Muscle of leg (tissue), 16 donors: ENCODE measurements around the gene DDC. TPM values are rescaled to one million over a fixed set of nuclear protein-coding genes. Genes with fewer than 3 reads are reported as not detected.

Experiments
- DNase-seq: peaks from one replicate; pipeline ENCODE4 v3.0.0; 2013
- H3K27ac ChIP-seq: one replicate; pipeline ENCODE4 v1.5.1; 2013; ENCODE audit warnings: mild to moderate bottlenecking, low read length, control low read depth
- H3K27me3 ChIP-seq: one replicate; pipeline ENCODE4 v1.6.1; 2013; ENCODE audit warnings: low read length; ENCODE audit not compliant: control insufficient read depth, insufficient read depth
- H3K36me3 ChIP-seq: one replicate; pipeline ENCODE4 v1.6.1; 2013; ENCODE audit warnings: low read length; ENCODE audit not compliant: control insufficient read depth, insufficient read depth
- H3K4me1 ChIP-seq: one replicate; pipeline ENCODE4 v1.6.1; 2013; ENCODE audit warnings: low read length; ENCODE audit not compliant: control insufficient read depth, insufficient read depth
- H3K4me3 ChIP-seq: one replicate; pipeline ENCODE4 v1.5.1; 2013; ENCODE audit warnings: low read length, control low read depth
- H3K9me3 ChIP-seq: replicated peaks from 2 replicates; pipeline ENCODE4 v1.6.1; 2013; ENCODE audit warnings: low read depth, low read length; ENCODE audit not compliant: control insufficient read depth
- WGBS: methylation state at CpG from one replicate; pipeline ENCODE4 v1.1.5; 2013; ENCODE audit warnings: missing lambda C conversion rate; ENCODE audit not compliant: insufficient coverage; 5-methylcytosine and 5-hydroxymethylcytosine counted together
- long read RNA-seq, 11 donors: transcript quantifications; one replicate each; lab custom pipeline, GENCODE V29; 2026
- polyA plus RNA-seq, 8 donors: library from polyadenylated mRNA; unstranded; fragments of 120-200 nt; gene quantifications; one replicate each; pipeline versions ENCODE4 v1.2.1 to v1.2.3, GENCODE V29; 2013; ENCODE audit warnings: inconsistent platforms in 1 of 8, low replicate concordance in 1 of 8; ENCODE audit not compliant: insufficient read length in 8 of 8, insufficient read depth in 1 of 8
- total RNA-seq: library from RNA; stranded (reverse); fragments of 120-200 nt; gene quantifications from one replicate; pipeline ENCODE4 v1.2.4, GENCODE V29; 2013

The DDC gene, protein sequence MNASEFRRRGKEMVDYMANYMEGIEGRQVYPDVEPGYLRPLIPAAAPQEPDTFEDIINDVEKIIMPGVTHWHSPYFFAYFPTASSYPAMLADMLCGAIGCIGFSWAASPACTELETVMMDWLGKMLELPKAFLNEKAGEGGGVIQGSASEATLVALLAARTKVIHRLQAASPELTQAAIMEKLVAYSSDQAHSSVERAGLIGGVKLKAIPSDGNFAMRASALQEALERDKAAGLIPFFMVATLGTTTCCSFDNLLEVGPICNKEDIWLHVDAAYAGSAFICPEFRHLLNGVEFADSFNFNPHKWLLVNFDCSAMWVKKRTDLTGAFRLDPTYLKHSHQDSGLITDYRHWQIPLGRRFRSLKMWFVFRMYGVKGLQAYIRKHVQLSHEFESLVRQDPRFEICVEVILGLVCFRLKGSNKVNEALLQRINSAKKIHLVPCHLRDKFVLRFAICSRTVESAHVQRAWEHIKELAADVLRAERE
- total RNA-seq (0.09 TPM), polyA plus RNA-seq (10 to 100 TPM in 1 of 8 donors, 1 to 10 TPM in 1, under 1 TPM in 4, not detected in 2; 0.24 to 13.2 (median 0.27) TPM)
- long read RNA-seq, donor 1 = 0 reads
- long read RNA-seq, donor 2 = 0 reads
- long read RNA-seq, donor 3 = 0 reads
- long read RNA-seq, donor 4 = 0 reads
- long read RNA-seq, donor 5, partial matches to known transcripts = 0 of 1 reads
- long read RNA-seq, donor 5, other reads (novel, unspliced or antisense) = 0 of 1 reads
- long read RNA-seq, donor 6 = 0 reads
- long read RNA-seq, donor 7 = 0 reads
- long read RNA-seq, donor 8 = 0 reads
- long read RNA-seq, donor 9 = 0 reads
- long read RNA-seq, donor 10 = 0 reads
- long read RNA-seq, donor 11 = 0 reads

DNA sequence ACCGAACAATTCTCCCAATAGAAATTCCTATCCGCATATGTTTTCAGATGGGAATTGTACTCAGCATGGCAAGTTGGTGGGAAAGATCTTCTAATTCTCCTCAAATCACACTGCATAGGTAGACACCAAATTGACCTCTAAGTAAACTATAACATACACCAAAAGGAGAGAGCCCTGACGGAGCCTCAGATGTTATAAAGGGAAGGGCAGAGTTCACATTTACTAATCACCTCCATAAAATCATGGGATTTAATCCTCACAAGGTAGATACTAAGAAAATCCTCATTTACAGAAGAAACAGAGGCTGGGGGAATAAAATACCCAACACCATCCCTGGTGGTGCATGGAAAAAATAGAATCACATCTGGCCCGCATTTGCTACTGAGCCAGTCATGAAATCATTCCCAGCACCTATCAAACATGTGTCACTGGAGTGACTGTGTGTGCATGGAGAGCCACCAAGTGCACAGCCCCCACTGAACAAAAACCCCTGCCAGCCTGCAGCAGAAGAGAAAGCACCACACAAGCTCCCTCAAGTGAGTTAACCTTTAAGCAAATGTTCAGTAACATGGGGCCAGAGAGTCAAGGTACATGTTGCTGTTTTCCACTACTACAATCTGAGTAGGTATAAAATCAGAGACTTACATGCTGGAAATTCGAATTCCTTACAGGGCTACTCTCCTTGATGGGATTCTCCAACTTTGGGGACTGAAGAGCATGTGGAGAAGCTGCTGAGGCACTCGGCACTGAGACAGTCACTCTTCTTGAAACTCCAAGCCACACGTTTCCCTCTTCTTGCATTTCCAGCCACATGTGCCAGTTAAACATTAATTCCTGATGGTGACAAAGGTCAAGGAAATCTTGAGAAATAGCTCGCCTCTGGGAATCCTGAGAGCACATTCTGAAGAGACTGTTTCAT, at the start of gene DDC:
DDC (minus strand) TSS at position 766 of the 919 bp plus-strand sequence. CDS start 21,320 bp downstream, outside the sequence.
- no peaks in the 10 kb centered on the region for H3K36me3 ChIP-seq
- H3K9me3 ChIP-seq = no peaks in the 10 kb centered on the region
- no peaks in the 10 kb centered on the region for H3K4me1 ChIP-seq
- peaks cover 3% of the 10 kb centered on the region for H3K27me3 ChIP-seq
- H3K27ac ChIP-seq = no peak within 1 kb of the TSS
- WGBS = 29% methylated on average over 2 of the region's 8 CpGs
- no peak for DNase-seq
- H3K4me3 ChIP-seq = no peak within 1 kb of the TSS

DNA sequence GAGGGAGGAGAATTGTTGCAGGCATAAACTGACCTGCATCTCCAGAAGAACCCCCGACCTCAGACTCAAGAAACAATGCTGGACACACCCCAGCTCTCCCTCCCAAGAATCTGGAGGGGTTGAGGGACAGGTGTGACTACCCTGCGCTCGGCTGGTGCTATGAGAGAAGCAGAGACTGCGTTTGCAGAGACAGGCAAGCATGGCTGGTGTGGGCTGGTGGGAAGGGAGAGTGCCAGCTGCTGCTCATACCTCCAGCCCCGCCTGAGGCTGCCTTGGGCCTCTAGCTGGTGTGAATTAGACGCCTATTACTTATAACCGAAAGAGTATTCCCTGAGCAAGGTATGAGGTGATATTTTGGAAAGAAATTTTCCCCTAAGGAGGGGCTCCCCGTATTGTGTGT, 48.3 kb upstream of the DDC start:
- Histone ChIP-seq H3K4me1 (no peaks in the 10 kb centered on the region), H3K4me3 (no peak overlapping the region), H3K9me3 (no peaks in the 10 kb centered on the region), H3K27me3 (no peaks in the 10 kb centered on the region), H3K27ac (no peak overlapping the region), H3K36me3 (peaks cover 9% of the 10 kb centered on the region)
- DNase-seq = no peak
- WGBS = 80% methylated on average over 4 of the region's 8 CpGs

DNA sequence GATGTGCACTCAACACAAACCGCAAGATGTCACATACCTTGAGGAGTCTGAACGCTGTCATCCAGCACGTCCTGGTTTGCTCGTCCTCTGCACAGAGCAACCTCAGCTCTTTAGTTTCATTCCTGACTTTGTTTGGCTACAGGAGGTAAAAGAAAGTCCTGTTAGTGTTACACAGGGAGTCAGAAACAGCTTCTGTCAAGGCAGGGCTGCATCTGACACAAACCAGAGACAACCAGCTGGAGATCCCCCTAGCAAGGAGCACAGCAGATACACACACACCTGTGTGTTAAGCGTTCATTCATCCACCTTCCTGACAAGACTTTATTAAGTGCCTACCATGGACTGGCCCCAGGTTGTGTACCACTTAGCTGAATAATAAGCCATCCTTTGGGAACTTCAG, 47.5 kb upstream of the DDC start:
- DNase-seq = no peak
- no peaks in the 10 kb centered on the region for H3K9me3 ChIP-seq
- 75% methylated on average over 4 of the region's 5 CpGs for WGBS
- H3K27ac ChIP-seq = no peak overlapping the region
- peaks cover 9% of the 10 kb centered on the region for H3K36me3 ChIP-seq
- H3K27me3 ChIP-seq = no peaks in the 10 kb centered on the region
- no peaks in the 10 kb centered on the region for H3K4me1 ChIP-seq
- no peak overlapping the region for H3K4me3 ChIP-seq

DNA sequence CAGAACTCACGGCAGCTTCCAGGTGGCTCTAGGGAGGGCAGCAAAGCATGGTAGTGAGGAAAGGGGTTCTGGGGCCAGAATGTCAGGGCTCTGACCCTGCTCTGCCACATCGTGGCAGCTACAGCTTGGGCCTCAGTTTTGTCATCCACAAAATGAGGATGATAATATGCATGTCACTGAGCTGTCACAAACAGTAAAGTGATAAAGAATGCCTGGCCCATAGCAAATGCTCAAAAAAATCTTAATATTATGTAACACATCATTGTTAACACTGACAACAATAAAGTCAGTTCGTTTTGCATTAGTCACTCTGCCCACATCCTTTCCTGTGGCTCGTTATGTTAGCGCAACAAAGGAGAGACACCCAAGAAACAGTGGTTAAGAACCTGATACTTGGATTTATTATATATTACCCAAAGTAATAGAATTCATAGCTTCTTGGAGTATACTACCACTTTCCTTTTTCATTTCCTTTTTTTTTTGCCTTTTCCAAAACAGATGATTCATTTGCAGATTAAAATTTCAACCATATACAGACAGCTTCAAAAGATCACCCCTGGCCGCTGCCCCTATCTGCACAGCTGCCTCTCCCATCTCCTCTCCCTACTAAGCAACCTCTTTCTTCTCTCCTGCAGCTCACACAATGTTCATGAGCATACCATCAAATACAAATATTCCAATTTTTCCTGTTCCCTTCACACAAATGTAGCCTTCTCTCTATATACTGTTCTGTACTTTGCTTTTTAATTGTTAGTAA, 45.5 kb upstream of the DDC start:
- Histone ChIP-seq H3K4me3 (no peak overlapping the region), H3K27me3 (no peaks in the 10 kb centered on the region), H3K36me3 (peaks cover 12% of the 10 kb centered on the region), H3K4me1 (no peaks in the 10 kb centered on the region), H3K27ac (no peak overlapping the region), H3K9me3 (no peaks in the 10 kb centered on the region)
- WGBS = 83% methylated on average over 2 of the region's 6 CpGs
- DNase-seq = no peak

DNA sequence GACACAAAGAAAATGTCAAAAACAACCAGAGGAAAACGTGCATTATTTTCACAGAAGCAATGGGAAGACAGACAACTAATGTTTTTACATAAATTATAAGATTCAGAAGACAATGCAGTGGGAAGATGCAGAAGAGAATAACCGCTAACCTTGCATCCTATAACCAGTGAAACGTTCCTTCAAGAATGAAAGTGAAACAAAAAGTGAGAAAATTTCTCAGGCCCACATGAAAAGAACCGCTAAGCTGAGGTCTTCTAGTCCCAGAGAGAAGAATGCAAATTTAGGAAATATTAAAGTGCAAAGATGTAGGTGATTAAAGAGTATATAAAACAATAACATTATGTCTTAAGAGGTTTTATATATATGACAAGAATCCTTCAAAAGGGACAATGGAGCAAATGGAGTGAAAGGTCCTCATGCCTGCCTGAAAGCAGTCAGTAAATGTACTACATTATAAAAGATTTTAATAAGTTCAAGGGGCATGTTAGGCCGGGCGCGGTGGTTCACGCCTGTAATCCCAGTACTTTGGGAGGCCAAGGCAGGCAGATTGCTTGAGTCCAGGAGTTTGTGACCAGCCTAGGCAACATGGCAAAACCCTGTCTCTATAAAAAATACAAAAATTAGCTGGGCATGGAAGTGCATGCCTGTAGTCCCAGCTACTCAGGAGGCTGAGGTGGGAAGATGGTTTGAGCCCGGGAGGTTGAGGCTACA, 43.1 kb upstream of the DDC start:
- Histone ChIP-seq H3K9me3 (no peaks in the 10 kb centered on the region), H3K4me1 (no peaks in the 10 kb centered on the region), H3K27me3 (no peaks in the 10 kb centered on the region), H3K4me3 (no peak overlapping the region), H3K27ac (no peak overlapping the region), H3K36me3 (peaks cover 26% of the 10 kb centered on the region)
- 92% methylated on average over 4 of the region's 9 CpGs for WGBS
- no peak for DNase-seq

DNA sequence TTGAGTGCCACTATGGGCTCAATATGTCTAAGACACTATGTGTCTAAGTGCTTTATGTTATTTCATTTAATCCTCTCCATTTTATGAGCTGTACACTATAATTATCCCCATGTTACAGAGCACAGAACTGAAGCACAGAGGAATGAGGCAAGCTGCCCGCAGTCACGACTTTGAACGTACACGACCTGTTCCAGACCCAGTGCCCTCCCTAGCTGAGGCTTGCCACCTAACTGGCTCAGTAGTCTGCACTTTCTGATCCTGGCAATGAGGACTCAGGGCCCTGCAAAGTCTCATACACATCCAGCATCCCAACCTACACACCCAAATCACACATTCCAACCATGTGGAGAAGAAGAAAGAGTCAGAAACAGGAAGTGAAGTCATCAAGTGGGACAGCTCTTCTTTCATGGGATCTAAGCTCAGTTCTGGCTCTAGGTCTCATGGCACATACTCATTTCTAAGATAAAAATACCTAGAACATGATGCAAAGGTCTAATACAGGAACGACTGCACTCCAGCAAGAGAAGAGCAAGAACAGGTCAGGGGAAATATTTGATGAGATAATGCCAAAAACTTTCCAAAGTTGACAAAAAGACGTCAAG, 42.4 kb upstream of the DDC start:
- Histone ChIP-seq H3K27ac (no peak overlapping the region), H3K4me3 (no peak overlapping the region), H3K9me3 (no peaks in the 10 kb centered on the region), H3K27me3 (no peaks in the 10 kb centered on the region), H3K36me3 (peaks cover 26% of the 10 kb centered on the region), H3K4me1 (no peaks in the 10 kb centered on the region)
- DNase-seq = no peak
- WGBS = 80% methylated on average over 4 of the region's 6 CpGs

DNA sequence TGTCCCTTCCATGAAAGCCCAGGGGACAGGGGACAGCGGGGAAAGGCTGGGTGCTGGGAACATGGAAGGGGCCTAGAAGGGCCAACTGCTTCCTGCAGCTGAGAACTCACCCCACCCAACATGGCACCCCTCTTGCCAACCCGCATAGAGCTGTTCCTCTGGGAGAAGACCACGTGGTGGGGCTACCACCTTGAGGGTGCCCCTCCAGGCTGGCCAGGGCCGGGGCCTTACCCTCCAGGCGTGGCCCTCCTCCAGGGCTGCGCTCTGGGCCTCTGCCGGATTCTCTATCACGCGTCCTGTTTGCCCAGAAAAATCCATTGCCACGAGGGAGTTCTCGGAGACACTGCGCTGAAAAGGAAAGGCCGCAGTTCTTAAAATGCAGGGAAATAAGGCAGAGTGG, 39.9 kb upstream of the DDC start:
- Histone ChIP-seq H3K4me3 (no peak overlapping the region), H3K9me3 (no peaks in the 10 kb centered on the region), H3K27ac (no peak overlapping the region), H3K27me3 (no peaks in the 10 kb centered on the region), H3K36me3 (peaks cover 21% of the 10 kb centered on the region), H3K4me1 (no peaks in the 10 kb centered on the region)
- WGBS = 82% methylated on average over 12 of the region's 13 CpGs
- no peak for DNase-seq

DNA sequence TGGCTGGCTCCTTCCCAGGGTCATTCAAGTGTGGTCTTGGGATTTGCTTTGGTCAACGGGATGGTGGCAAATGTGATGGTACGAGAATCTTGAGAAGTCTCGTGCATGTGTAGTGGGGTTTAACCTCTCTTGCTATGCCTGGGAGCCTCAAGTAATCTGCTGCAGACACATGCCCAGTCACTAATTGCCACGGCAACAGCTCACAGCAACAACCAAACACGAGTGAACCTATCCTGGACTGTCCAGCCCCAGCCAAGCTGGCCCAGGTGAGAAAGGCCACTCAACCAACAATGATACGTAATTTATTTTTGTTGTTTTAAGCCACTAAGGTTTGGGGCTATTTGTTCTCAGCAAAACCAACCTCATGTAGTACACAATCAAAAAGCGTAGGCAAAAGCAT, 38.1 kb upstream of the DDC start:
- Histone ChIP-seq H3K27me3 (no peaks in the 10 kb centered on the region), H3K27ac (no peak overlapping the region), H3K36me3 (peaks cover 21% of the 10 kb centered on the region), H3K4me3 (no peak overlapping the region), H3K4me1 (no peaks in the 10 kb centered on the region), H3K9me3 (no peaks in the 10 kb centered on the region)
- WGBS = 53% methylated on average over 2 of the region's 7 CpGs
- DNase-seq = no peak
